ENCODE results near the gene APOA1.

Gene APOA1

DNA sequence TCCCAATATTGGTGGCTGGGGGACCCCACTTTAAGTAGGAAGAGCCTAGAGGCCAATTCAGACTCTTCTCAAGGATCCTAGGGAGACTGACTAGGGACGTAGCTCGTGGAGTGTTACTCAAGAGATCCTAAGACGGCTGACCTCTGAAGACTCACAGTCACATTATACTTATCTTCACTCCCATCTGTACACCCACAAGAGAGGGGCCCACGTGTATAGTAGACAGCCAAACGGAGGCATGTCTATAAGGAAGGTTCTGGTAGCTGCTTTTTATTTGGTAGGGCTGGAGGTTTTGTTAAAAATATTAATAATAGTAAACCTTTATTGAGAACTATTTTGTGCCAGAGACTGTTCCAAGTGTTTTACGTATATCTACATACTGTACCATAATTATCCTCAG is 22.9 kb upstream of the APOA1 start:
- in situ Hi-C loops (cut with MboI; ENCODE audit: low sequenced_read_pairs): no loop called here

DNA sequence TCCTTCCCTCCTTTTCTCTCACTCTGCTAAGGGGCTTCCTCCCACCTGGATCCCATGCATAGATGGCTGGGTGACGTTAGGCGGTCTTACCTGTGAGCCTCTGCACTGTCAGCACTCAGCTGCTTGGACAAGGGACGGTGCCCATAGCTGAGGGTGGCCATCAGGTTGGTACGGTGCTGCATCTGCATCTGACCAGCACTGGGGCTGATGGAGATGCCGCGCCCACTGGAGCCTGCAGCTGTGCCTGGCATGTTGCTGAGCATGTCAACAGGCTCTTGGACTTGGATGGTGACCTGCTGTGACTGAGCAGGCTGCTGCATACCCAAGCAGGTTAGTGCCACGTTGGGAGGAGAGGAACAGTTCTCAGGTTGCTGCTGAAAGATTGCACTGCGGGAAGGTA is 21.8 kb upstream of the APOA1 start:
- in situ Hi-C loops (cut with MboI; ENCODE audit: low sequenced_read_pairs): no loop called here

- in situ Hi-C loops (cut with MboI; ENCODE audit: low sequenced_read_pairs): no loop called here
These were observed 20.5 kb upstream of the APOA1 start for GRCh38 chr11:116857936-116858335.

GRCh38 chr11:116857316-116857715 is 19.9 kb upstream of the APOA1 start:
- in situ Hi-C loops (cut with MboI; ENCODE audit: low sequenced_read_pairs): no loop called here

GRCh38 chr11:116856423-116856822 is 19.0 kb upstream of the APOA1 start:
- in situ Hi-C loops (cut with MboI; ENCODE audit: low sequenced_read_pairs): no loop called here

DNA sequence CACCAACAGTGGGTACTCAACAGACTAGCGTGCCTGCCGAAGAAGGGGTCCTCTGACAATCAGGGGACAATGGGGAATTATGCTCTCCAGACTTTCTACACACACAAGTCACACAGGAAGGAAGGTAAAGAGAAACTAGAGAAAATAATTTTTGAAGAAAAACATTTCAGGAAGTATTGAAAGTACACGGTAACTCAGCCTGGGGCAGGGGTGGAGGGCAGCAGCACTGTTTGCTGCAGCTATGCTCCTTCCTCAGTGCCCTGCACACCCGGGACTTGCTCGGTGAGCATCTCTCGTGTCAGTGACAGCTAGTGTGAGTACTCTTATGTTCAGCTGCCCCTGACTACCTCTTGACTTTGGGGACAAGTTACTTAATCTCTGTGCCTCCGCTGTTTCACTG is 18.0 kb upstream of the APOA1 start:
- in situ Hi-C loops (cut with MboI; ENCODE audit: low sequenced_read_pairs): no loop called here

- in situ Hi-C loops (cut with MboI; ENCODE audit: low sequenced_read_pairs): no loop called here
These were observed 16.1 kb upstream of the APOA1 start for GRCh38 chr11:116853461-116854073.

DNA sequence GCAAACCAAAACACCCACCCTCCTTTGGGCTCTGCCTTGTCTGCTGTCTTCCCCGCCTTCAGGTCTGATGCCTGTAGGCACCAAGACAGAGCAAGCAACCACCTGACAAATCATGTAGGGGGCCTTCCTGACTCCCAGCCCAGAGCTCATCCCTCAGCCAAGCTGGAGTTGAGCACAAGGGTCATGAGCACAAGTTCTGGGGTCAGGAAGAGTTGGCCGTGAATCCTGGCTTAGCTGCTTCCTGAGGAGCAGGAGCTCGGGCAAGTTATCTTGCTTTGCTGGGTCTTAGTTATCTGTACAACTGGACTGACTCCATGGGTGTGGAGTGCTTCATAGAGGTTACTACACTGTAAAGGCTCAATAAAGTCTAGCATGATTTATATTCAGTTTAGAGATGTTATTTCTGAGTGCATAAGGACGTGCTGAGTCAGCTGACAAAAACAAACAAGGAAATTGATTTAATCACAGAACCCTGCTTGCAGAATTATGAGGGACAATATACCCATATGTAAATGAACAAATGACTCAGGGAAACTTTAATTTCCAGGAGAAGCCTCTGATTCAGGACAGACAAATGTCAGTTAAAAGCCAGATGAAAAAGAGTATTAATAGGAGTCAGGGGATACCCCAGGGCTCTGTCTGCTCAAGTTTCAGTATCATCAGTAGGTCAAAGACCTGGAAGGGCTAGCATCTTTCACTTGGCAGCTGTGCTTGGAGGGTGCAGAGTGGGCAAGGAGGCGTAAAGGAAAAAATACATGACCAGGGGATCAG is 15.0 kb upstream of the APOA1 start:
- in situ Hi-C loops (cut with MboI; ENCODE audit: low sequenced_read_pairs): no loop called here

- in situ Hi-C loops (cut with MboI; ENCODE audit: low sequenced_read_pairs): no loop called here
These were observed 14.2 kb upstream of the APOA1 start for GRCh38 chr11:116851626-116852025.

DNA sequence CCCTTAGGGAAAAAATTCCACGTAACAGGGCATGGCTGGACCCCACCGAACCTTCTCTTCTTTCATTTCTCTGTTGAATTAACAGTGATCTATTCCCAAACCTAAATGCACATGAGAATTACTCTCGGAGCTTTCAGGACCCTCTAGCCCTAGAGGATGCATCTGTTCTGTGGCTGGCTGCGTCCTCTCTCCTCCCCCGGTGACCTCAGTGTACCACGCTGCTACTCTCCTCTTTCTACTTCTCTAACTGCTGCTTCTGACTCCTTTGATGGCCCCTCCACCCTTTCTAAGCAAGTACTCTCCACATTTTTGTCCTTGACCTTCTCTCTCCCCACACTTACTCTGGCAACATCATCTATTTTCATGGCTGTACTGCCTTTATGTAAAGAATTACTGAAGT is 12.1 kb upstream of the APOA1 start:
- in situ Hi-C loops (cut with MboI; ENCODE audit: low sequenced_read_pairs): no loop called here

DNA sequence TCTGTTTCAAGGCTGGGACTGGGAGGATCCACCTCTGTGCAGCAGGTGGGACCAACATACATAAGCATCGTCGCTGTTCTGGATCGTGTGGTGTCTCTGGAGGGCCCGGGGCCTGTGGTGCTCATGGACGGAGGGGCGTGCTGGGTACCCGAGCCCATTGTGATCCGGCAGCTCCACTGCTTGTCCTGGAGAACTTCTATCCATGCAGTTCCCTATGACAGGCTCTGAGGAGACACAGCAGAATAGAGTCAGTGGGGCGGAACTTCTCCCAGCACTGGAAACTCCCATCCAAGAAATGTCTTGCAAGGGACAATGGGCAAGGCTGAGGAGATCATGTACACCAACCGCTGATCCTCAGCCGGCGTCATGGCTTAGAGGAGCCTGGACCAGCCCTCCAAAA is 11.6 kb upstream of the APOA1 start:
- in situ Hi-C loops (cut with MboI; ENCODE audit: low sequenced_read_pairs): no loop called here

- in situ Hi-C loops (cut with MboI; ENCODE audit: low sequenced_read_pairs): no loop called here
These were observed 10.2 kb upstream of the APOA1 start for GRCh38 chr11:116847612-116848011.

DNA sequence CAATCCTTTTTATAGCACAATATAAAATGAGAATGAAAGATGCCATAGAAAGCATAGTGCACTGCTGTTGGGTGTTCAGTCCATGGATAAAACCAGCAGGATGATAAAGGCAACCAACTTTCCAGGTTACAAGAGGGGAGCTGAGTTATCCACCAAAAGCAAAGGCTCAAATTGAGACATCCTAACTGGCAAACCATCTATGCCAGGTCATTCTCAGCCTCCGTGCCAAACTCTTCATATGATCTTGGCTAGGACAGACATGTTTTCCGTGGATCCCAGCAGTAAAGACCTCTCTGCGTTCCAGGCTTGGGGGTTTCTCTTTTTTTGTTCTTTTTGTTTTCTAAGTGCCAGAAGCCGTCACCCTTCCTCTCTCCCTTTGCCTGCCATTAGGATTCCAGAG is 7.3 kb upstream of the APOA1 start:
- in situ Hi-C loops (cut with MboI; ENCODE audit: low sequenced_read_pairs): no loop called here

GRCh38 chr11:116843661-116844060 is 6.2 kb upstream of the APOA1 start:
- in situ Hi-C loops (cut with MboI; ENCODE audit: low sequenced_read_pairs): no loop called here

DNA sequence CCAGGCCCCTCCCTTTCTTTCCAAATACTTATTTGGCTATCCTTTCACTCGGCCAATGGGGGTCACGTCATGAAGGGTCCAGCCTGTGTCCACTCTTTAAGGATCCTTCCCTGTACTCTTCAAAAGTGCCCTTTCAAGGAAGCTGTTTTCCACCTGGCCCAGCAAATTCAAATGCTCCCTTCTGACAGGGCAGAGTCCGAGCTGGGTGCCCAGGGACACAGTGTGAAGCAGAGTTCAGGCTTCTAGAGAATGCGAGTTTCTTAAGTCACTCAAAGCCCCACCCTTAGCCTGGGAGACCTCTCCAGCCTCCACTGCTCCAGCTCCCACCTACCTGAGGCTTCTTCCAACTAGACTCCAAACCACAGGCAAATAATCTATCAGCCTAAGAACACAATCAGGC is 5.5 kb upstream of the APOA1 start:
- in situ Hi-C loops (cut with MboI; ENCODE audit: low sequenced_read_pairs): no loop called here

DNA sequence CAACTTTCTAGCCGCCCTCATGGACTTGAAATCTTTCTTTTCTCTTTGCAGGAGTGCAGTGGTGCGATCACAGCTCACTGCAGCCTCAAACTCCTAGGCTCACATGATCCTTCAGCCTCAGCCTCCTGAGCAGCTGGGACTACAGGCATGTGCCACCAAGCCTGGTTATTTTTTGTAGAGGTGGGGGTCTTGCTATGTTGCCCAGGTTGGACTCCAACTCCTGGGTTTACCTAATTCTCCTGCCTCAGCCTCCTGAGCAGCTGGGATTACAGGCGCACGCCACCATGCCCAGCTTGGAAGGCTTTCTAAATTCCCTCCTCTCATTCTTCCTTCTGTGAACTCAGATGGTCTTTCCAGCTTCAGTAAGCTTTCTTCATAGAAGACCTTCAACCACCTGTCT is 4.7 kb upstream of the APOA1 start:
- in situ Hi-C loops (cut with MboI; ENCODE audit: low sequenced_read_pairs): no loop called here

DNA sequence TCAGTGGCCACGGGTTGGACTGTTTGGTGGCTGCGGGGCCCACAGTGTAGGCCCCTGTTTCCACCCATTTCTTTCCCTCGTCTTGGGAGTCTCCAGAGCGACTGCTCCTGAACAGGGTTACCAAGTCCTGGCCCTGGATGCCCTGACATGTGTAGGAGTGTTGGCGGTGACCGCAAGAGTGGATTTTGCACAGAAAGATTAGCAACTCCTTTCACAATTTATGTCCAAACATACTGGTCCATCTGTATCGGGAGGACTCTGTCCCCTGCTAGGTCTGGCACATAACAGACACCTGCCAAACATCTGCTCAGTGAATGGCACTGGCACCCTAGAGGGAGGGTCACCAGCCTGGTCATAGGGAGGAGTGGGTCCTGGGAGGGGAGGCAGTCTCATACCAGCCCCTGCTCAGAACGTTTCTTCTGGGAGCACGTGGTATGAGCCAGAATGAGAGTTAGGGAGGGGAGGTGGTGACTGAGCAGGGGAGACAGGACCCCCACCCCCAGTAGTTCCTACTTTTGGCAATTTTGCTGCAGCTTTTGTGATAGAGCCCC is 3.4 kb upstream of the APOA1 start:
- in situ Hi-C loops (cut with MboI; ENCODE audit: low sequenced_read_pairs): no loop called here

DNA sequence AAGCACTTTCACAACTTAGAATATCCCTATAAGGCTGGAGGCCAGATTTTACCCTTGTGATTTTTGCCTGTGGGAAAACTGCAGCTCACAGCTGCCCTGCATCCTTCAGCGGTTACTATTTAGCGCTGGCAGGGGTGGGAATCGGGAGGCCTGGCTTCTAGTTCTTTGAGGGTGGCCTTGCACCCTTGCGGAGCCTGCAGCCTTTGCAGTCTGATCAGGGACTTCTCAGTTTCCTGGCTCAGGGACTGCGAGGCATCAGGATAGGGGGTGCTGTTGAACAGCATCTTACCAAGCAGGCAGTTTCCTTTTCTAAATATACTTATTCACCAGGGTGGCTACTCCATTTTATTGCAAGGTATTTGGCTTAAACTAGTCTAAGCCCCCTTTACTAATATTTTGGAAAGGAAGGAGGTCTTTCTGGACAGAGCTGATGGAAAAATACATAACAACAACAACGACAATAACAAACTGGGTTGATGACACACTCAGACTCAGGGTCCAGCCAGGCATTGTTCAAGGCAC is 2.9 kb upstream of the APOA1 start:
- in situ Hi-C loops (cut with MboI; ENCODE audit: low sequenced_read_pairs): no loop called here

- in situ Hi-C loops (cut with MboI; ENCODE audit: low sequenced_read_pairs): no loop called here
These were observed 1.1 kb upstream of the APOA1 start for GRCh38 chr11:116838321-116839084.

DNA sequence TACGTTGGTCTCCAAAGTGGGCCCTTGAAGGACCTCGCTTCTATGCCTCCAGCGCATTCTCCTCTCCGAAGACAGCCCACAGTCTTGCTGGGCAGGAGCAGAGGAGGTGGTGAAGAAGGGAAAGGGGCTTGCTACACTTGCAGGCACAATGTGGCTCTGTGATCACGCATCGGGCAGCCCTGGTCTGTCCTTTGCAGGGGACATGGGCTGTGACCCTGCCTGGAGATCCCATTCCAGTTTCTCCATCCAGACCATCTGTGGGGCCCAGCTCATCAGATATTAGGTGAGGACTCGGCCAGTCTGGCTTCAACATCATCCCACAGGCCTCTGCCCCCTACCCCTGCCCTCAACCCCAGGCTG is 810 bp downstream of the APOA1 start:
- in situ Hi-C loops (cut with MboI; ENCODE audit: low sequenced_read_pairs): no loop called here

- in situ Hi-C loops (cut with MboI; ENCODE audit: low sequenced_read_pairs): no loop called here
These were observed 1.4 kb downstream of the APOA1 start for GRCh38 chr11:116835791-116836631.

All from HL-60/S4 (cell line).